ENCODE data around the gene ZNF500.
A peak's percentile ranks its signal among the peaks of the same experiment; 100 is the strongest.
"Not testable (repeated sequence)": the region's sequence is repeated elsewhere in the genome, so short reads cannot be mapped to it uniquely, and the experiment has no call there.

ZNF500 gene

DNA sequence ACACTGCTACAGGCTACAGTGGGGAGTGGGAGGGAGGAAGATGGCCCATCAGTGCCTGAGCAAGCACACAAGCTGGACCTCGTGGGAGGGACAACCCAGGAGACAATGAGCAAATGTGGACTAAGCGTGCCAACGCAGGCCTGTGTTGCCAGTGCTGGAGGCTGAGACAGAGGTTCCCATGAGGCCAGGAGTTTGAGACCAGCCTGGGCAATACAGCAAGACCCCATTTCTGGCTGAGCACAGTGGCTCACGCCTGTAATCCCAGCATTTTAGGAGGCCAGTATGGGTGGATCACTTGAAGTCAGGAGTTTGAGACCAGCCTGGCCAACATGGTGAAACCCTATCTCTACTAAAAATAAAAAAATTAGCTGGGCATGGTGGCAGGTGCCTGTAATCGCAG lies 28.6 kb downstream of the ZNF500 start:
- DNase-seq = not testable (repeated sequence)

- no peak for DNase-seq
Observed at GRCh38 chr16:4737545-4737944, 29.4 kb downstream of the ZNF500 start.

GRCh38 chr16:4736546-4736945 lies 30.4 kb downstream of the ZNF500 start:
- no peak for DNase-seq

GRCh38 chr16:4734730-4735535 lies 32.0 kb downstream of the ZNF500 start:
- DNase-seq = peak; percentile 95

GRCh38 chr16:4734063-4734729 lies 32.8 kb downstream of the ZNF500 start, which contains the start of the genes ANKS3 and DNAAF8:
TSS of gene ANKS3 (minus strand) at chr16:4734271. CDS start at chr16:4730149, 4,122 bp downstream.
TSS of gene DNAAF8 (plus strand) at chr16:4734537. CDS start at chr16:4736515, 1,978 bp downstream.
- DNase-seq = peak; percentile 74

DNA sequence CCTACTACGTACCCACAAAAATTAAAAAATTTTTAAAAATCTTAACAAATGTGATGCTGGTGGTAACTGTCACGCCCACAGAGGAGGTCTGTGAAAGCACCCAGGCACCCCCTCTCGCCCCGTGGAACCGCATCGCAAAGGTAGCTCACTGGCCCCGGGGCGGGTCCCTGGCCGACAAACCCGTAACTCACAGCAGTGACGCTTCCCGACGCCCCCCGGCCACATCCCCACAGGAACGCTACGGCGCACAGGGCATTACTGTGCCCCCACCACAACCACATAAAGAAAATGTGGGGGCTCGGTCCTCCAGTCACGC lies 33.3 kb downstream of the ZNF500 start:
- DNase-seq = peak; percentile 18

GRCh38 chr16:4733211-4733742 lies 33.7 kb downstream of the ZNF500 start:
- DNase-seq = no peak

DNA sequence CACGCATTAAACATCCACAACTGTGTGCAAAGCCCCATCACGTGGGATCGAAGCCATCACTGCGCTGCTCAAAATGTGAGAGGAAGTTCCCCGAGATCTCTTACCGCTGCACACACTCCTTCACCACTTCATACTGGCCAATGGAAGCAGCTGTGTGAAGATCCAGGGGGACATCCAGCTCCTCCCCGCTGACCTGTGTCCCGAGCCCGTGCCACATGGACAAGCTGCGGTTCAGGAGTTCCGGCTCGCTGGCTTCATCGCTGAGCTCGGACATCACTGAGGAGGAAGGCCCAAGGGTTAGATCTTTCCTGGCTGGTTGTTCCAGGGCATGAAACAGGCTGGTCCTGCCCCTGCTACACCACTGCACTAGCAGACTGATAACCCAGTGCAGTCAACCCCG lies 37.1 kb downstream of the ZNF500 start:
- DNase-seq = no peak

DNA sequence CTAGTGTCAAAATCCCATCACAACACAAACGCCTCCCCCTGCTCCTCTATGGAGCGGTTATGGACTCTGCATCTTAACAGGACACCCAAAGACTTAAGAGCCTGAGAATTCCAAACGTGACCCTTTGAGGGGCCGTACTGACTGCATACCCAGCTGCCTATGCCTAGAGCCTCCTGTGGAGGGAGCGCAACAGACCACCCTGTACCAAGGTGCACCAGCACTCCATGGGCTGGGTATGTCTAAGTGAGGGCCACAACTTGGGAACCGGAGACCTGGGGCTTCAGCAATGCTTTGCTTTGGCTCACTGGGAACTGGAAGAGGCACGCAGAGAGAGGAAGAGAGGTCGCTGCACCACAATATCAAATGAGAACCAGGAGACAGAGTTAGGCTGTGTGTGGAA lies 38.3 kb downstream of the ZNF500 start:
- DNase-seq = no peak

DNA sequence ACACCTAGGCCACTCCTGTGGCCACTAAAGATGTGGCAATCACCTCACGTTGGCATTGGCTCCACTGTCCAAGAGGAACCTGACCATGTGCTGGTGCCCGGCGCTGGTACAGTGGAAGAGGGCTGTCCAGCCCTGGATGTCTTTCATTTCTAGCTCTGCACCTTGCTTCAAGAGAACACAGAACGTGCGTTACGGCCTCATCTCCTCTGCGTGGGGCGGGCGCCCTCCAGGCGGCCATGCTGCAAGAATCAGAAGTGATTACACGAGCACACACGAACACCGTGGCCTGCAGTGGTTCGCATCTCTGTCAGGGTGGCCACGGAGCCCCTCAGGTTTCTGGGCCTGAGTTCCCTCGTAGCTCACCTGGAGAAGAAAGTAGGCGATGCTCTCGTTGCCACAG lies 40.3 kb downstream of the ZNF500 start:
- no peak for DNase-seq

- no peak for DNase-seq
Observed at GRCh38 chr16:4724661-4725270, 42.2 kb downstream of the ZNF500 start.

DNA sequence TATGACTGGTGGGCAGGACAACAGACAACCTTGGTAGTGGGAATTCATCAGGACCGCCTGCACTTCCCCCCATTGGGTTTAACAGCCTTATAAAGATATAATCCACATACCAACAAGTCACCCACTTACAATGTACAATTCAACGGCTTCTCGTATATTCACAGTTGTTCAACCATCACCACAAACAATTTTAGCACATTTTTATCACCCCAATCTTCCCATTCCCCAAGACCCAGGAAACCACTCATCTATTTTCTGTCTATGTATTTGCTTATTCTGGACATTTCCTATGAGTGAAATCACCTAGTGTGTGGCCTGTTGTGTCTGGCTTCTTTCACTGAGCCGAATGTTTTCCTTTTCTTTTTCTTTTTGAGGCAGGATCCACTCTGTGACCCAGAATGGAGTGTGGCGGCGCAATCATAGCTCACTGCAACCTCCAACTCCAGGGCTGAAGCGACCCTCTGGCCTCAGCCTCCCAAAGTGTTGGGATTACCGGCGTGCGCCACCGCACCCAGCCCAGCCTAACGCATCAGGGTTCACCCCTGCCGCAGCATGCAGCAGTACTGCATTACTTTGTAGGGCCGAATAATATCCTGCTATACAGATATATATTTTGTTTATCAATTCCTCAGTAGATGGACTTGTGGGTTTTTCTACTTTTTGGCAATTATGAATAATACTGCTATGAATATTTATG lies 43.7 kb downstream of the ZNF500 start:
- DNase-seq = no peak

DNA sequence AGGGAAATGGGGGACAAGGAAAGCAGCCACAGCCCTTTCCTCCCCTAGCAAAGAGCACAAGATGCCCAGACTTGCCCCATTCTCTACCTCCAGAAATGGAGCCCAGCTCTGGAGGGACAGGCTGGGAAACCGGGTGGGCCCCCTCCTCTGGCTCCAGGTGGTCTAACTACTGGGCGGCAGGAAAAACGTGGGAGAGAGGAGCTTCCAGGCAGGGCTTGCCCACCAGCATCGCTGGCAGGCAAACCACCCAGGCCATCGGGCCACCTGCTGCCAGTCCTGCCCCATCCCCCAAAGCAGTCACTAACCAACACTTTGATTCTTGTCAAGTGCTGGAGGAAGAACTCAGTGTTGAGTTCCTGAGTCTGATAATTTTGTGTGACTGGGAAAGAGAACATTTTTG lies 48.5 kb downstream of the ZNF500 start:
- DNase-seq = no peak

- DNase-seq = no peak
Observed at GRCh38 chr16:4714996-4715395, 52.0 kb downstream of the ZNF500 start.

DNA sequence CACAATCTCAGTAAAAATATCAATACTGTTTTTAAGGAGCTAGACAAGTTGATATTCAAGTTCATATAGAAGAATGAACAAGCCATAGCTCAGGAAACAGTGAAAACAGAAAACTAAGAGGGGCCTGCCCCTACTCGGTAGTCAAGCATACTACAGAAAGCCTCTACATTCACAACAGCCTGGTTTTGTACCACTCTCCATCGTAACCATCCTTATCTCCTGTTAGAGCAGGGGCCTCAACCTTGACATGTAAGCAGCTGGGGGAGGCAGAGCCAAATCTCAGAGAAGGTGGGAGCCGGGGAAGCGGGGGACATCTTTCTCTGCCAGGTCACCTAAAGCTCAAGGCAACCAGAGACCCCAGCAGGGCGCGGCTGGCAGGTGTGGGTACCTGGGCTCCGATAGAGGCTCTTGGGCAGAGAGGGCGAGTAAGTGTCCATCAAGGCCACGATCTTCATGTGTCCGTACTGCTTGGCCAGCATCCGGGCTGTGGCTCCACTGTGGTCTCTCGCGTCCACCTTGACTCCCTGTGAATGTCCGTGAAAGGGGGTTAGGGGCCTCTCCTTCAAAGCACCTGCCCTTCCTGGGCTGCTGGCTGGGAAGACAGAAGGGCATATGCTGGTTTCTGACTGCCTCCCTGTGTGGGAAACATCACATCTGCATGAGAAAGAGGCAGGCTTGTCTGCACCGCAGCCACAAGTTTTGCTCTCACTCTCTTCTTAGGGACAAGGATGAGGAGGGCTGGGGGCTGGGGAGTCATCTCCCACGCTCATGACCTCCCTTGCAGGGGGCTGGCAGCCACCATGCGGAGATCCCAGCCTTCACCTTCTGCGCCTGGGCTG lies 53.1 kb downstream of the ZNF500 start:
- DNase-seq = no peak

DNA sequence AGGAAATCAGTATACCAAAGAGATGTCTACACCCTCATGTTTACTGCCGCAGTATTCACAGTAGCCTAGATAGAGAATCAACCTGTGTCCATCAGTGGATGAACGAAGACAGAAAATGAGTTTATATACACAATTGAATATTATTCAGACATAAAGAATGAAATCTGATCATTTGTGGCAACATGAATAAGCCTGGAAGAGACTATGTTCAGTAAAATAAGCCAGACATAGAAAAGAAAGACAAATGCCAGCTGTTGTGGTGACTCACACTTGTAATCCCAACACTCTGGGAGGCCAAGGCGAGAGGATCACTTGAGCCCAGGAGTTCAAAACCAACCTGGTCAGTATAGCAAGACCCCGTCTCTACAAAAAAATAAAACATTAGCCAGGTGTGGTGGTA lies 57.5 kb downstream of the ZNF500 start:
- no peak for DNase-seq

DNA sequence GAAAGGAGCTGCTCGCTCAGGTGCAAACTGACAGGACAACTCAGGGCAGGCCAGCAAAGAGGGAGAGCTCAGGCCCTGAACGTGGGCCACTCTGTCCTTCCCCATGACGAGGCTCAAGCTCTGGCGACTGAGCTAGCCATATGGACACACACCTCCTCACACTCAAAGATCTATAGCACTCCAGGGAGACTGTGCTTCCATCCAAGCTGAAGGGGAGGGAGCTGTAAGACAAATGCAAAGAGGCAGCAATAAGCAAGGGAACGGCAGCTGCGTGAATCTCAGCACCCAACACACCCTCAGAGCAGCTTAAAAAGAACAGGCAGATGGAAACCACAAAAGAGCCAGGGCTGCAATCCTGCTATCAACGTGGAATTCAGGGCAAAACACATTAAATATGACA lies 60.1 kb downstream of the ZNF500 start:
- DNase-seq = no peak

DNA sequence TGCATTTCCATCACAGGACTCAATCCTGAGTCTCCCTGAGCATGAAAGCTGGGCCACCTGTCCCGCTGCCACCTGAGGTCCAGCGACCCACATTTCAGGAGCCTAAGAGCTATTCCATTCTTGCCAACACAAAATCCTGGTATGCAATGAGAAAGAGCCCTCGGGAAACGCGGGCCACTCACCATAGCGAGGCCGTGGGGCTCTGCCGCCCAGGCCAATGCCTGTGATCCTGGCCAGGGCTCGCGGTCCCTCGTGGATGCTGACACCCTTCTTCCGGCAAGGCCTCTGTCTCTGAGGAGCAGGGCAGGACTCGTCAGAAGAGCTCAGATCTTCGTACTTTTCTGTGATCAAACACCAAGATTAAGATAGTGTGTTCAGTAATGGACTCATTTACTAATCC lies 62.0 kb downstream of the ZNF500 start:
- no peak for DNase-seq

DNA sequence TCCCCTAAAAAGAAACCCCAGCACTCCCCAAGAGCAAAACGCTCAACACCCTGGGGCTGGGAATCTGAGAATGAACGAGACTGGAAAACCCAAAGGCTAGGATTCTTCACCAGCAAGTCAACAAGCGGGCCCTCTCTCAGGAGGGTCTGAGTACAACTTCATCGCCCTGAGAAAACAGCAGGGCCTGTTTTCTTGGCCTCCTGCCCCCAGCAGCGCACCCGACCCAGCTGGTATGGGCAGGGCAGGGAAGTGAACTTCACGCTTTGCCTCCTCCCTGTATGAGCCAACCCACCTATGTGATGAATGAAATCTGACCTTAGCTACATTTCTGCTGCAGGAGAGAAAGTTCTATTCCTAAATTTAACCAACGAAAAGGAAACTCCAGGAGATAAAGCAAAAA lies 62.5 kb downstream of the ZNF500 start:
- no peak for DNase-seq

DNA sequence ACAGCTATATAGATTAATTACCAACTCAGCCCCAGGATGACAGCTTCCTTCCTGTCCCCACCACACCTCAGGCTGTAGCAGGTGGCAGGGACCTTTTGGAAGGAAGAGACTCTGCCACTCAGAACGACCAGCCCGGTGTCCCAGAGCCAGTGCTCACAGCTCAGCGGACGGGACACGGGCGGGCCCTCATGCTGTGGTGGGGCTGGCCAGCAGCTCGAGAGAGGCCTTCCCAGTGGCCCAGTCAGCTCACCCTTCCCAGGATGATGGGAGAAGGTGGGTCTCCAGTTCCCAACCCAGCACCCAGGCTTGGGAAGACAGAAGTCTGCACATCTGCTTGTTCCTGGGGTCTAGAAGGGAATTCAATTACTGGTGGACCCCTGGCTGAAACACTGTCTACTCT lies 63.1 kb downstream of the ZNF500 start:
- no peak for DNase-seq

DNA sequence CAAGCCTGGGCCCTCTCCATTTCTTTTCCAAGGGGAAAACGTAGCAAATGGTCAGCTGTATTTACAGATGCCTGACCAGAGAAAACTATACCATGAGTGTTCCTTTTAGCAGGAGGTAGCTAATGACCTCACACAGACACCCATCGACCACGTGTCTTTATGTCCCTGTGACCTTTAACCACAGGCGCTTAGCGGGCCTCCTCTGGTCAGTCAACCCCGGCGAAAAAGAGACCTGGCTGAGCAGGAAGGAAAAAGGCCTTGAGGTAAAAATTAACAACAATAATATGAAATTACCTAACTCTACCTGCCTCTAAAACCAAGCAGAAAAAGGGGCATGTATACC lies 64.5 kb downstream of the ZNF500 start:
- no peak for DNase-seq

GRCh38 chr16:4701791-4702465 lies 65.0 kb downstream of the ZNF500 start:
- DNase-seq = no peak

Measured in stimulated activated CD4-positive, alpha-beta T cell treated with anti-CD3 and anti-CD28 coated beads, Interleukin-12 subunit alpha, Interleukin-12 subunit beta, amount 100 ng/mL, for 4 hours (primary cell).